HAP-1 (cell line): Measurements from ENCODE around the gene PAX8.

ENCODE experiments used
- DNase-seq, 2 experiments: peaks; one replicate each; pipeline ENCODE4 v3.0.0-alpha.2; 2016 to 2020; ENCODE audit warnings: low spot score in 2 of 2
- H3K27me3 ChIP-seq: fragments of 250-450 bp; sonication (Bioruptor Pico); 2 replicates; pipeline ENCODE4 v1.5.1; 2020; ENCODE audit warnings: low read depth, mild to moderate bottlenecking, moderate library complexity
- H3K36me3 ChIP-seq: fragments of 250-450 bp; sonication (Bioruptor Pico); replicated peaks from 2 replicates; pipeline ENCODE4 v1.5.1; 2020; ENCODE audit warnings: mild to moderate bottlenecking
- H3K4me1 ChIP-seq: fragments of 250-450 bp; sonication (Bioruptor Pico); 2 replicates; pipeline ENCODE4 v1.5.1; 2020; ENCODE audit warnings: mild to moderate bottlenecking
- H3K4me3 ChIP-seq: fragments of 250-450 bp; sonication (Bioruptor Pico); 2 replicates; pipeline ENCODE4 v1.5.1; 2020; ENCODE audit warnings: mild to moderate bottlenecking, moderate library complexity
- H3K9me3 ChIP-seq: fragments of 250-450 bp; sonication (Bioruptor Pico); 2 replicates; pipeline ENCODE4 v1.5.1; 2020; ENCODE audit warnings: mild to moderate bottlenecking, moderate library complexity
- in situ Hi-C: fragments of 300-500 bp; cut with MboI; formaldehyde crosslinking; loops from 3 replicates; pipeline ENCODE4 v1.14.3; 2020; ENCODE audit warnings: low sequenced_read_pairs, inconsistent platforms, mixed read lengths

PAX8 gene

DNA sequence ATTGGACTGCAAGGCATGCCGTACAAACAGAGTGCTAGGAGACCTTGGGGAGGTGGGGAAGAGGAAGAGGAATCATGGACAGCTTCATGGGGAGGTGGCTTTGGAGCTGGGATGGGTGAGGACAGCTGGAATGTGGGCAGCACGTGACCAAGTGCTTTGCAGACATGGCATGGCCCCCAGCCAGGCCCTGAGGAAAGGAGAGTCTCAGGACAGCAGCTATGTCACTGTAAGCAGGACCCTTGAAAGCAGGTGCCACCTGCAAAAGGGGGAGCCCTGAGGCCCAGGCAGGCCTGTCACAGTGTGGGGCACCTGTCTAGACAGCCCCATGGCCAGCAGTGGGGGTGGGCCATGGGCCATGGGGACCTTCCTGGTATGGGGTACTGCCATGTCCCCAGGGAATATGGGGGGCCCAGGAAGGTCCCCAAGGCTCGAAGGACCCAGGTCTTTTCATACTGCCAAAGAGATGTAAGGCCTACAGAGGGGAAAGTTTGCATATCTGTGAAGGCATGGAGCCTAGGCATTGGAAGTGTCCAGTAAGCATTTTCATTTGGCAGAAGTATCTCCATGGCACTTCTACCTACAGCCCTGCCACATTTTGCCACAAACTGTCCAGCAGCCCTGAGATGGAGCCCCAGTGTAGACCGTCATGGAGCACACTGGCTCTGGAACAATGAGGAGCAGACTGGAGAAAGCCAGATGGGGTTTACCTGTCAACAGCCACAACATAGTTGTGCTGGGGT lies 9.9 kb downstream of the PAX8 start:
- Histone ChIP-seq H3K4me1 (no peaks in the 10 kb centered on the region), H3K36me3 (peaks cover 23% of the 10 kb centered on the region; the same call in 1 of the 2 replicates), H3K9me3 (no peaks in the 10 kb centered on the region), H3K27me3 (peaks cover under 1% of the 10 kb centered on the region; the same call in 1 of the 2 replicates), H3K4me3 (no peak overlapping the region)
- in situ Hi-C loops, result no loop called here
- no peak for DNase-seq

DNA sequence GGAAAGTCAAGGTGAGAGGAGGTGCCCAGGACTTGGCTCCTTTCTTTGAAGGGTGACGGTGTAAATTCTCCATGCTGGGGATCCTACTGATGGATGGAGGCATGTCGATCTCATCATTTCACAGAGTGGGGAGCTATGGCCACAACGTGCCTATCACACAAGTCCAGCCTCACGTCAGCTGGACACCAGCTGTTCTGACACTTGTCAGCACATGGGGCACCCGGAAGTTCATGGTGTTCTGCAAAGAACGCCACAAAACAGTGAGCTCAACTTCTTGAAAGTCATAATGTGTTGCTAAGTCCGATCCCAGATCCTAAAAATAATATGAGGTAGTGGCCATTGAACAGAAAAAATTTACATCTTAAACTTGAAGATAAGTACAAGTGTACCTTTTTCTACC lies 12.3 kb downstream of the PAX8 start:
- Histone ChIP-seq H3K9me3 (no peaks in the 10 kb centered on the region), H3K4me3 (no peak overlapping the region), H3K36me3 (peaks cover 23% of the 10 kb centered on the region; the same call in 1 of the 2 replicates), H3K27me3 (no peaks in the 10 kb centered on the region), H3K4me1 (no peaks in the 10 kb centered on the region)
- DNase-seq, result no peak
- in situ Hi-C loops, result no loop called here

DNA sequence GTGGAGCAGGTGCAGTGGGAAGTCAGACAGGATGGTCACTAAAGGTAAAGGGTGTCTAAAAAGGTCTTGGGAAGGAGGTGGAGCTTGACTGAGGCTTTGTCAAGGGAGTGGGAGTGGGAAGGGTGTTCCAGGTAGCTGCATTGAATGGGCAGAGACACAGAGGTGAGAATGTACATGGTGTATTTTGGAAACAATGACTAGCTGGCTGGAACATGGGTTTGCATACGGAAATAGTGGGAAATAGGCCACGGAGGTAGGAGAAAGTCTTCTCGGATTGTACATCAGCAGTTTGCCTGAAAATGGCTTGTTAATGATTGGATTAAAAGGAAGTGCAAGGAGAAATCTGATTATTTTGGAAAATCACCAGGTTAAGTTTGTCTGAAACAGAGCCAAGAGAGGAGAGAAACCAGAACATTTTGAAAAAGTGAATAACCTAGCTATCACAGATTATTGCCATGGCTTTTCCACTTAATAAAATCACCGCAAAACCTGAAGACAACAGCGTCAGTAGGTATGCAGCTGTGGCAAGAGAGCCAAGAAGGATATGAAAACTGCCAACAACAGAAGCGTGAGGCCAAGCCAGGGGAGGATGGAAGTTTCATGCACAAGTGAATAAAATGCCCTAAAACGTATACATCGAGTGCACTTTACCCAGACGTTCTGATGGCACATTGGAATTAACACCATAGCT lies 13.9 kb downstream of the PAX8 start:
- Histone ChIP-seq H3K36me3 (peaks cover 32% of the 10 kb centered on the region; the same call in 1 of the 2 replicates), H3K4me1 (no peaks in the 10 kb centered on the region), H3K4me3 (no peak overlapping the region), H3K9me3 (no peaks in the 10 kb centered on the region), H3K27me3 (no peaks in the 10 kb centered on the region)
- no peak for DNase-seq
- in situ Hi-C loops, result no loop called here

DNA sequence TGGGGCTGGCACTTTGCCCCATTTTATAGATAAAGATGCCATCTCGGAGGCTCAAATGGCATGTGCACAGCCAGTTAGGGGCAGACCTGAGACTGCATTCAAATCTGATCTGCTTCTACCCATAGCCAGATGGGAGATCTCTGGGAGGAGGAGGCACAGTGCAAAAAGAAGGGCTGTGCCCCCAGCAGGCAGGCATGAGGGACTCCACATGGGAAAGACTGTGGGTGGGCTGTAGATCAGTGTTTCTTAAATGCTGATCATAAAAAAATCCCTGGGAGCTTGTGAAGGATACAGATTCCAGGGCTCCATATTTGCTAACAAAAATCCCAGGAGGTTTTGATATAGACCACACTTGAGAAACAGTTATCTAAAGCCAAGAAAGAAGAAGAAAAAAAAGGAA lies 15.2 kb downstream of the PAX8 start:
- no peak for DNase-seq
- H3K9me3 ChIP-seq, result no peaks in the 10 kb centered on the region
- no peaks in the 10 kb centered on the region for H3K27me3 ChIP-seq
- no peak overlapping the region for H3K4me3 ChIP-seq
- in situ Hi-C loops, result no loop called here
- no peaks in the 10 kb centered on the region for H3K4me1 ChIP-seq
- peaks cover 39% of the 10 kb centered on the region; the same call in 1 of the 2 replicates for H3K36me3 ChIP-seq

DNA sequence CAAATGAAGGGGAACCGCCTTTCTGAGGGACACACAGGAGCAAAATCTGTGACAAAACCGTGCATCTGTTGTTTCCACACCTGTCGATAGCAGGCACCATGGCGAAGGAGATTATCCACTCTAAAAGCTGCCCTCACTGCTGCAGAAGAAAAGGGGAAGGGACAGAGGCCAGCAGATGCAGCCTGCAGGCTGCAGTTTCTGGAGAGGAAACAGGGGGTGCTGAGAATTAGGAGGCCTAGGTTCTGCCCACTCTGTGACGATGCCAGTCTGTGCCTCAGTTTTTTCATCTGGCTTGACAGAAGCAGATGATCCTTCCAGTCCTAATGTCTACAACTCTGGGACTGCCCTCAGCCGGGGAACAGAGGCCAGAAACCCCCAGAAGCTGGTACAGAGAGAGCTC lies 17.7 kb downstream of the PAX8 start:
- no peak for DNase-seq
- Histone ChIP-seq H3K4me1 (no peaks in the 10 kb centered on the region), H3K36me3 (peaks cover 36% of the 10 kb centered on the region; the same call in 1 of the 2 replicates), H3K9me3 (no peaks in the 10 kb centered on the region), H3K27me3 (no peaks in the 10 kb centered on the region), H3K4me3 (no peak overlapping the region)
- in situ Hi-C loops, result no loop called here

DNA sequence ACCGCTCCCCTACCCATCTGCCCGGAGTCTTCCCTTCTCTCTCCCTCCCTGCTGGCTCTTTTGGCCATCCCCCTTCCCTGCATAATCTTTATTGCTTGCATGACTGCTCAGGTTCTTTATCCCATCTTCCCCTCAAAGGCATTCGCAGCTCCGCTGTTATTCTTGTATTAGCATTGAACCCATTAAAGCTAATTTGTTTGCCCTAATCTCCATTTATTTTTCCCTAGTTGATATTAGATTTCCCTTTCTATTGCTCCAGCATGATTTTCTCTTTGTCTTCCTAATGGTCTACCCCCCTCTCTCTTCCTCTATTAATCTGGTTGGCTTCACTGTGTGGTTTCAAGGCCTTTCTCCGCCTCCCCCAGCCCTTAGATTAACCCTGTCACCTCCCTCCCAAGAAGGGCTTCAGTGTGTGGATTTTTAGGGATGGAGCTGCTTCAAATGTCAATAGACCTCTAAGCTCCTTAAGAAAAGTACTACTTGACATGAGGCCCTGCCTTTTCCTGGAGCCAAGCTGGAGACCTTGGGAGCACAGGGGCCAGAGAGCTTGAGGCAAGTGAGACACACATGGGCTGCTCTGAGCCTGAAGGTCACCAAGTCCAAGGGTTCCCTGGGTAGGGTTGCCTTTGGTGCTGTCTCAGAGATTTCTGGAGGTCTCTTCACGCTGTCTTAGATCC lies 20.1 kb downstream of the PAX8 start:
- in situ Hi-C loops, result no loop called here
- H3K4me3 ChIP-seq, result no peak overlapping the region
- H3K36me3 ChIP-seq, result peaks cover 25% of the 10 kb centered on the region; the same call in 1 of the 2 replicates
- H3K4me1 ChIP-seq, result no peaks in the 10 kb centered on the region
- no peak for DNase-seq
- H3K27me3 ChIP-seq, result no peaks in the 10 kb centered on the region
- no peaks in the 10 kb centered on the region for H3K9me3 ChIP-seq

DNA sequence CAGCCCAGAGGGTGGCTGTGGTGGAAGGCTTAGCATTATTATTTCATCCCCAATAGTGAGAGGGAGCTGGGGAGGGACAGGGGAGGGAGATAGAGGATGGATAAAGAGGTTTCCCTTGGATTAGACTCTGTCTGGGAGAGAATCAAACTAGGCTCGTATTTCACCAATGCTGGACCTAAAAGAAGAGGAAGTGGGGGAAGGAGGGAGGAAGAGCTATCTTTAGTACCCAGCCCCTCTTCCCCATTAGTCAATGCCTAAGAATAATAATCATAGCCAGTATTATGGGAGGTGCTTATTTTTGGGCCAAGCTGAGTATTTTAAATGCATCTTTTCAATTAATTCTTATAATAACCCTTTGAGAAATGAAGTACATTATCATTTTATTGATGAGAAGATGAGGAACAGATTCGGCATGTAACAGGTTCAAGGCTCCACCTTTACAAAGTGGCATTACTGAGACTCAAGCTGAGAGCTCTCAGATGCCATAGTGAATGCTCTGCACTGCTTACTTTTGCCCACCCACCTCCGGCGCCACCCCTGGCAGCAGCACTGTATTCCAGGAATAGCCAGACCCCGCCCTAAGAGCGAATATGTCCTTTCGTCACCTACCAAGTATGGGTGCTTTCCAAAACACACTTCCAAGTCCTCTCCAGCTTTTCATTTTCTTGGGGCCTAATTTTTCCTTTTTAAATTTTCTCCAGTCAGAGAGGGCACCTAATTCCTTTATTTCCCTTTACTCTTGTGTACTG lies 21.0 kb downstream of the PAX8 start:
- Histone ChIP-seq H3K4me3 (no peak overlapping the region), H3K4me1 (no peaks in the 10 kb centered on the region), H3K27me3 (no peaks in the 10 kb centered on the region), H3K36me3 (peaks cover 25% of the 10 kb centered on the region; the same call in 1 of the 2 replicates), H3K9me3 (no peaks in the 10 kb centered on the region)
- DNase-seq, result no peak
- in situ Hi-C loops, result no loop called here

DNA sequence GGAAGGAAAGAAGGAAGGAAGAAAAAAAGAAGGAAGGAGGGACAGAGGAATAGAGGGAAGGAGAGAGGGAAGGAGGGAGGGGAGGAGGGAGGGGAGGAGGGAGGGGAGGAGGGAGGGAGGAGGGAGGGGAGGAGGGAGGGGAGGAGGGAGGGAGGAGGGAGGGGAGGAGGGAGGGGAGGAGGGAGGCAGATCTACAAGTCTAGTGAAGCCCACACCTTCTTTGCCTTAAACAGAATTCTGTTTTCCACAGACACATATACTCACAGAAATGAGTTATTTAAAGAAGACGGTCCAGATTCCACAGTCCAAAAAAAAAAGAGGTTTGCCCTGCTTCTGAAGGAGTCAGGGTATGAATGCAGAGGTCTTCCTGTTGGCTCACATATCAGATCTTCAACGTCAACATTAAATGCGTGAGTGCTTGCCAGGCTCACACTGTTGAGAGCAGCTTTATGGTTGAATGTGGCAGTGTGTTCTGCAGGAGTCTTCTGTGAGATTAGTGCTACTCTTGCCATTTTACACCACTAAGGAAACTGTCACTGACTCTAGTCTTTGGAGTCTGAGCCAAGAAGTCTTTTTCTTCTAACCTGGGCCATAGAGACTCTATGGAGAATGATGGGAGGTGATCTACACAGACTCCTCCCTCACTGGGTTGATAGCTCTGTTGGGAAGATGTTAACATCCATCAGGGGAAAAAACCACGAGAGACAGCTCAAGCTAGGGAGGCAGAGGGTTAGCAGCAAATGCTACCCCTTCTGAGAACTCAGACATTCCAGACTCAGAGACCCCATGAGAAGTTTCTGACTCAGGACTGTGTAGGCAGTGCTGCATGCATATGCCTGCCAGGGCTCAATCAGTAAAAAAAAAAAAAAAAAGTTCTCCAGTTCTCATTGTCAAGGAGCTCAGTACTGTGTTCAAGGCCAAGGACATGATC lies 23.3 kb downstream of the PAX8 start:
- DNase-seq, result no peak
- H3K4me1 ChIP-seq, result no peaks in the 10 kb centered on the region
- H3K4me3 ChIP-seq, result no peak overlapping the region
- no peaks in the 10 kb centered on the region for H3K9me3 ChIP-seq
- H3K36me3 ChIP-seq, result peaks cover 20% of the 10 kb centered on the region; the same call in 1 of the 2 replicates
- in situ Hi-C loops, result no loop called here
- H3K27me3 ChIP-seq, result no peaks in the 10 kb centered on the region

DNA sequence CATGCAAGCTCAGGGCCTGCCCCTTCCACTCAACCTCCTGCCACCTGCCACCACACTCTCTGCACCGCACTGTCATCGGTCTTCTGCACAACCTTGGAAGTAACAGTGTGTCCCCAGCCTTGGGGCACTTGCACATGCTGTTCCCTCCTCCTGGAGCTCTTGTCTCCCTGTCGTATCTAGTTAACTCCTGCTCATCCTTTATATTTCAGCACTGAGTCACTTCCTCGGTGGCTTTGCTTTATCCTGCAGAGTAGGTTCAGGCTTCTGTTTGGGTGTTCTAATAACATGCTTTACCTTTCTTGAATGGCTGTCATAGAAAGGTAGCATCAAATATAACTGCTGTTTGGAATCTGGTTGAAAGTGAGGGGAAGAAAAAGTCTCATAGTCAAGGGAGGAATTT lies 25.3 kb downstream of the PAX8 start:
- Histone ChIP-seq H3K4me3 (no peak overlapping the region), H3K9me3 (no peaks in the 10 kb centered on the region), H3K36me3 (peaks cover 8% of the 10 kb centered on the region; the same call in 1 of the 2 replicates), H3K4me1 (no peaks in the 10 kb centered on the region), H3K27me3 (no peaks in the 10 kb centered on the region)
- in situ Hi-C loops, result no loop called here
- no peak for DNase-seq

DNA sequence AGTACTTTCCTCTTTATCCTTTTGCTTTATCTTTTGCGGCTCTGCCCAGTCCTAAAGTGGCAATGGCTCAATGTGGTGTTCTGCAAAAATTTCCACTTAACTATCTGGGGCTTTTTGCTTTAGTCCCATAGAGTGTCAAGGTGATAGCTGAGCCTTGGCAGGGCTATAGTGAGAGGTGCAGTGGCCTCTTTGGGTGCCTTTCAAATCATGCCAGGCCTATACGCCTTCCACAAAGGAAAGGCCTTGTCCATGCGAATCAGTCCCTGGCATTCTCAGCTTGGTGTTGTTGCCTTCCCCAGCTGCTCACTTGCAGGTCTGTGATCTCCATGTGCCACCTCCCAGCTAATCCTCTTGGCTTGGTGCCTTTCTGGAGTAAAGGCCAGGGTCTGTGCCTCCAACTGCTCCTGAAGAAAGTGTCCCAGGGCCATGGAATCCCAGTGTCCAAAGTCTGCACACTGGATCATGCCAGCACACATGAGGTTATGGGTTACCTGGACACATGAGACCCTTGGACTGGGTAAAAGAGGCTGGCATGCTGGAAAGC lies 26.6 kb downstream of the PAX8 start:
- in situ Hi-C loops, result no loop called here
- Histone ChIP-seq H3K27me3 (no peaks in the 10 kb centered on the region), H3K4me3 (no peak overlapping the region), H3K4me1 (no peaks in the 10 kb centered on the region), H3K36me3 (peaks cover 8% of the 10 kb centered on the region; the same call in 1 of the 2 replicates), H3K9me3 (no peaks in the 10 kb centered on the region)
- no peak for DNase-seq

DNA sequence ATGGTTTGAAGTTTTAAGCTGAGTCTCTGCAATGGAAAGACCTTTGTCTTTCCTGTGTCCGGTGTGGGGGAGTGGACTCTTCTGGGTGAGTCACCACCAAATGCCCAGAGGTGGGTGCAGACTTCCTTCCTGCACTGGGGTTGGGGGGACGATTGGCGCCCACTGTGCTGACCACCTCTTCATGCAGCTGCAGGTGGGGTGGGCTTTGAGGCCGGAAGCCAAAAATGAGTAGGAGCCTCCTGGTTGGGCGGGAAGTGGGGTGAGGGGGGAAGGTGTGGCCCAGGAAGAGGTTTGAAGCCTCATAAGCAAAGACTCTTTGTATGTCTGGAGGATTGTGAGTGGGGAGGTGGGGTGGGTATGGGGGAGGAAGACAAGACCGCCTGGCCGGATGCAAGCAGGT lies 27.6 kb downstream of the PAX8 start:
- no peaks in the 10 kb centered on the region for H3K9me3 ChIP-seq
- in situ Hi-C loops, result no loop called here
- no peaks in the 10 kb centered on the region for H3K27me3 ChIP-seq
- DNase-seq, result no peak
- no peak overlapping the region for H3K4me3 ChIP-seq
- no peaks in the 10 kb centered on the region for H3K4me1 ChIP-seq
- H3K36me3 ChIP-seq, result peaks cover 5% of the 10 kb centered on the region; the same call in 1 of the 2 replicates

DNA sequence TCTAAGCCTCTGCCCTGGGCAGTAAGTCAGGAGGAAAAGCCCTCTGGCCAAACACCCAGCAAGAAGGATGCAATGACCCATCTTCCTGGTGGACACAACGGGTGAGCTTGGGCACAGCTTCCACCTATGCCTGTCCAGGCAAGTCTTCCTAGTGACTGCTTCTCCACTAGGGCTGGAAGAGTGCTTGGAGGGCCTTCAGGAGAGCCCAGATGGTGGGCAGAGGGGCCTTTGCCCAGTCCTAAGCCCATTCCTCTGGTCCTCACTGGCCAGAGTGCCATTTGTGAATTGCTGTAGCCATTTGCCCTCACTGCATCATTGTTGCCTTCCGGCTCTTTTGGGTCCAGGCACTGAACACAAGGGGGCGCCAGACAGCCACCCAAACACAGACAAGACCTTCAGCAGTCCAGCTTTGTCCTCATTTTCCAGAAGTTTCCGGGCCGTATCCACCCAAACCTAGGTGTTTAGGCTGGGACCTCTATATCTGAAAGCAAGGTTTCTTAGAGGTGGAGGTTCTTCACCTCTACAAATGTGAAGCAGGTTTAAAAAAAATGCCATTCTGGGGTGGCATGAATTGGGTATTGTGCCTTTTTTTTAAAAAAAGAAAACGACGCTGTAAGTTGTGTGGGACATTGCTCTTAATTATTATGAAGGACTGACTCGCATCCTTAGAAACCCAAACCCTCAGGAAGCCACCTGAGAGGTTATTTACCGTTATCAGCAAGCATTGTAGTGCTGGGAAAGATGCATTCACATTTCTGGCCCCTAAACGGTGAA lies 29.5 kb downstream of the PAX8 start:
- H3K9me3 ChIP-seq, result no peaks in the 10 kb centered on the region
- H3K27me3 ChIP-seq, result no peaks in the 10 kb centered on the region
- no peaks in the 10 kb centered on the region; the same call in 1 of the 2 replicates for H3K4me1 ChIP-seq
- H3K36me3 ChIP-seq, result no peaks in the 10 kb centered on the region; the same call in 1 of the 2 replicates
- DNase-seq, result peak; percentile 33 to 84
- in situ Hi-C loops, result no loop called here
- H3K4me3 ChIP-seq, result no peak overlapping the region
